ENCODE results near the gene TBX1. TPM values are rescaled to one million over a fixed set of nuclear protein-coding genes. Genes with fewer than 3 reads are reported as not detected.

TBX1 gene
- total RNA-seq, 1 experiment from 2014 or later: 0.74 TPM

DNA sequence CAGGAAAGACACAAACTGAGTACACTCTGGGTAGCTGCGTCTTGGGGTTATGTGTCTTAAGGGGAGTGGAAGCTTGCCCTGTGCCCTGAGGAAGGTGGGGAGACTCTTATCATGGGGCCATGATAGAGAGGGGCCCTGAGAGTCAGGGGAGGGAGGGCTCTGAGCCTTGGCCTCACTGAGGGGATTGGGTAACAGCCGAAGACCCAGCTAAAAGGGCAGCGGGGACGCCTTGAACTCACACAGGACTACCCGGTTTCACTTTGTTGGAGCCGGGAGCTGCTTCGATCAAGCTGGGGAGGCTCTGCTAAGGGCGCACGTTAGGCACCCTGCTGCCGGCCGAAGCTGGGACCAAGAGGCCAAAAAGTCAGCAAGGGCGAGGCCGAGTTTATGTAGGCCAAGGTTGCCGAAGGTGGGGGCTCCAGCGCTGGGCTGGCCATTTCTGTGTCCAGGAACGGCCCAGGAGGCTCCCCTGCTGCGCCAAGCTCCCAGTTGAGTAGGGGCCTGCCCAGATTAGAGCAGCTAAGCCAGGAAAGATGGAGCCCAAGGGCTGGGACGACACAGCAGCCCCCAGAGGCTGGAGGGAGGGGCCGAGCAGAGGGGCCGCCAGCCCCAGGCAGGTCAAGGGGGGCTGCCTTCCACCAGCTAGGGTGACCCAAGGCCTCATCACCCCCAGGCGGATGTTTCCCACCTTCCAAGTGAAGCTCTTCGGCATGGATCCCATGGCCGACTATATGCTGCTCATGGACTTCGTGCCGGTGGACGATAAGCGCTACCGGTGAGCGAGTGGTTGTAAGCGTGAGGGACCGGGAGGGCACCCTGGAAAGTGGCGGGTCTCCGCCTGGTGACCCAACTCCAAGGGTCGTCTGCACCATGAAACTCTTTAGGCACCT, 2.2 kb downstream of the TBX1 start:
- Histone ChIP-seq H3K4me2 (no peak overlapping the region), H3K27ac (no peak overlapping the region), H3K9me2 (ENCODE audit: insufficient read depth) (no peaks in the 10 kb centered on the region), H3K4me3 (no peak overlapping the region), H3K27me3 (ENCODE audit: insufficient read depth, low read depth) (peaks cover 38% of the 10 kb centered on the region), H4K20me1 (ENCODE audit: insufficient read depth) (no peaks in the 10 kb centered on the region), H2AFZ (no peak overlapping the region), H3K79me2 (ENCODE audit: low read depth) (no peaks in the 10 kb centered on the region), H3K4me1 (replicated peaks; ENCODE audit: insufficient read depth) (peaks cover 7% of the 10 kb centered on the region; the same call in 1 of the 2 replicates), H3F3A (ENCODE audit: insufficient read depth, low read depth) (no peaks in the 10 kb centered on the region), H3K9me3 (ENCODE audit: insufficient read depth, low read depth) (no peaks in the 10 kb centered on the region), H3K36me3 (ENCODE audit: low read depth) (no peaks in the 10 kb centered on the region)
- no peak for TF ChIP-seq EZH2 (IDR thresholded peaks at IDR 0.05; ENCODE audit: low read depth)
- TF ChIP-seq, protein P1, sequence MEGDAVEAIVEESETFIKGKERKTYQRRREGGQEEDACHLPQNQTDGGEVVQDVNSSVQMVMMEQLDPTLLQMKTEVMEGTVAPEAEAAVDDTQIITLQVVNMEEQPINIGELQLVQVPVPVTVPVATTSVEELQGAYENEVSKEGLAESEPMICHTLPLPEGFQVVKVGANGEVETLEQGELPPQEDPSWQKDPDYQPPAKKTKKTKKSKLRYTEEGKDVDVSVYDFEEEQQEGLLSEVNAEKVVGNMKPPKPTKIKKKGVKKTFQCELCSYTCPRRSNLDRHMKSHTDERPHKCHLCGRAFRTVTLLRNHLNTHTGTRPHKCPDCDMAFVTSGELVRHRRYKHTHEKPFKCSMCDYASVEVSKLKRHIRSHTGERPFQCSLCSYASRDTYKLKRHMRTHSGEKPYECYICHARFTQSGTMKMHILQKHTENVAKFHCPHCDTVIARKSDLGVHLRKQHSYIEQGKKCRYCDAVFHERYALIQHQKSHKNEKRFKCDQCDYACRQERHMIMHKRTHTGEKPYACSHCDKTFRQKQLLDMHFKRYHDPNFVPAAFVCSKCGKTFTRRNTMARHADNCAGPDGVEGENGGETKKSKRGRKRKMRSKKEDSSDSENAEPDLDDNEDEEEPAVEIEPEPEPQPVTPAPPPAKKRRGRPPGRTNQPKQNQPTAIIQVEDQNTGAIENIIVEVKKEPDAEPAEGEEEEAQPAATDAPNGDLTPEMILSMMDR (conservative IDR thresholded peaks at IDR 0.05): no peak
- intact Hi-C loops (cut with micrococcal nuclease; ENCODE audit: unreplicated experiment): loop anchor here (10.0 kb wide), 1 partner anchor 122 kb away; no protein-coding TSS in a partner anchor
- ChIA-PET CTCF (no interaction called here), POLR2A (ENCODE audit: unreplicated experiment) (no interaction called here)
- DNase-seq: no peak
- no TSS peak for BruUV-seq (replicated peaks)

DNA sequence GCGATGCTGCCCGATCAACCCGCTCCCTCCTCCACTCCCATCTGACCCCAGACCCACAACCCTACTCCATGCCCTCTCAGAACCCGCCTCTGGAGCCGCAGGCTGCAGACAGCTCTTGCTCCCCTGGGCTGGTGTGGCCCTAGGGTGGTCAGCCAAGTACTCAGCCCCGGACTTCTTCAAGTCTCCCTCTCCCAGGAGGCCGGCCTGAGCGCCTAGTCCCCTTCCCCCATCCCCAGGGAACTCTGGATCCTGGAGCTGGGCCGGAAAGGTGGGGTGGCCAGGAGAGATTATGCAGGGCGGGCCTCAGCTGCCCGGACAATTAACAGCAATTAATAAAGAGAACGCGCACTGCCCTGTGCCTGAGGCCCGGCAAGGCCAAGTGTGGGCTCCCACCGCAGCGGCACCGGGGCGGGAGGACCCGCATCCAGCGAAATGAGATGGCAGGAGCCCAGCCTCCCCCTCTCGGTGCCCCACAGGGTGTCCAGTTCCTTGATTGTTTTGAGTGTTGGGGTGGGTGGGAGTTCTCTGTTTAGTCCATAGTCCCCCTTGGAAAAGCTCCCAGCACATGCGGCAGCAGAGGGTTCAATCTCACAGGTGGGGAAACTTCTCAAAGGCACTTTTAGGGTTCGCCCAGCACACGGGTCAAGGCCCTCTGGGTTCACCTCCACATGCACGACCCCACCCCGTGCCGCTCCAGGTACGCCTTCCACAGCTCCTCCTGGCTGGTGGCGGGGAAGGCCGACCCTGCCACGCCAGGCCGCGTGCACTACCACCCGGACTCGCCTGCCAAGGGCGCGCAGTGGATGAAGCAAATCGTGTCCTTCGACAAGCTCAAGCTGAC, 3.1 kb downstream of the TBX1 start:
- ChIA-PET CTCF (no interaction called here), POLR2A (ENCODE audit: unreplicated experiment) (no interaction called here)
- Histone ChIP-seq H2AFZ (no peak overlapping the region), H3K27me3 (ENCODE audit: insufficient read depth, low read depth) (peaks cover 38% of the 10 kb centered on the region), H3K4me2 (no peak overlapping the region), H3F3A (ENCODE audit: insufficient read depth, low read depth) (no peaks in the 10 kb centered on the region), H3K9me3 (ENCODE audit: insufficient read depth, low read depth) (no peaks in the 10 kb centered on the region), H3K79me2 (ENCODE audit: low read depth) (no peaks in the 10 kb centered on the region), H4K20me1 (ENCODE audit: insufficient read depth) (no peaks in the 10 kb centered on the region), H3K9me2 (ENCODE audit: insufficient read depth) (no peaks in the 10 kb centered on the region), H3K27ac (no peak overlapping the region), H3K4me3 (no peak overlapping the region), H3K36me3 (ENCODE audit: low read depth) (no peaks in the 10 kb centered on the region), H3K4me1 (replicated peaks; ENCODE audit: insufficient read depth) (peaks cover 7% of the 10 kb centered on the region; the same call in 1 of the 2 replicates)
- BruUV-seq (replicated peaks): no TSS peak
- TF ChIP-seq, protein P1 (conservative IDR thresholded peaks at IDR 0.05): no peak
- no peak for TF ChIP-seq EZH2 (IDR thresholded peaks at IDR 0.05; ENCODE audit: low read depth)
- DNase-seq: no peak
- intact Hi-C loops (cut with micrococcal nuclease; ENCODE audit: unreplicated experiment): loop anchor here (10.0 kb wide), 1 partner anchor 121 kb away; no protein-coding TSS in a partner anchor

DNA sequence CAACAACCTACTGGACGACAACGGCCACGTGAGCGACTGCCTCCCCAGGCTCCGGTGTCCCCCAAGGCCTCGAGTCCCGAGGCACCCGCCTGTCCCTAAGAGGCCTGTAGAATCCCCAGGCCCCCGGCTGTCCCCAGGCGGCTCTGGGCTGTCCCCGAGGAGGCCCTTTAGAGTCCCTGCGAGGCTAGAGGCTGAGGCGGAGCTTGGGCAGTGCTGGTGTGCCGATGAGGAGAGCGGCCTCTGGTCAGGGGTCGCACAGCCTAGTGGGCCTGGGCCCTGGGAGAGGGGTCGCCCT, 3.7 kb downstream of the TBX1 start:
- ChIA-PET POLR2A (ENCODE audit: unreplicated experiment) (no interaction called here), CTCF (interaction anchor here (0.6 kb wide), 1 partner anchor 525 kb away, joined by 3 read pairs; no protein-coding TSS in a partner anchor)
- Histone ChIP-seq H4K20me1 (ENCODE audit: insufficient read depth) (no peaks in the 10 kb centered on the region), H3F3A (ENCODE audit: insufficient read depth, low read depth) (no peaks in the 10 kb centered on the region), H3K79me2 (ENCODE audit: low read depth) (no peaks in the 10 kb centered on the region), H3K4me2 (no peak overlapping the region), H3K4me1 (replicated peaks; ENCODE audit: insufficient read depth) (peaks cover 7% of the 10 kb centered on the region; the same call in 1 of the 2 replicates), H3K9me3 (ENCODE audit: insufficient read depth, low read depth) (no peaks in the 10 kb centered on the region), H2AFZ (no peak overlapping the region), H3K27me3 (ENCODE audit: insufficient read depth, low read depth) (peaks cover 38% of the 10 kb centered on the region), H3K27ac (no peak overlapping the region), H3K9me2 (ENCODE audit: insufficient read depth) (no peaks in the 10 kb centered on the region), H3K36me3 (ENCODE audit: low read depth) (no peaks in the 10 kb centered on the region), H3K4me3 (no peak overlapping the region)
- no TSS peak for BruUV-seq (replicated peaks)
- intact Hi-C loops (cut with micrococcal nuclease; ENCODE audit: unreplicated experiment): loop anchor here (10.0 kb wide), 1 partner anchor 121 kb away; no protein-coding TSS in a partner anchor
- no peak for TF ChIP-seq EZH2 (IDR thresholded peaks at IDR 0.05; ENCODE audit: low read depth)
- TF ChIP-seq, protein P1 (conservative IDR thresholded peaks at IDR 0.05): no peak
- no peak for DNase-seq
